ENCODE measurements around the gene CD1E.

DNA sequence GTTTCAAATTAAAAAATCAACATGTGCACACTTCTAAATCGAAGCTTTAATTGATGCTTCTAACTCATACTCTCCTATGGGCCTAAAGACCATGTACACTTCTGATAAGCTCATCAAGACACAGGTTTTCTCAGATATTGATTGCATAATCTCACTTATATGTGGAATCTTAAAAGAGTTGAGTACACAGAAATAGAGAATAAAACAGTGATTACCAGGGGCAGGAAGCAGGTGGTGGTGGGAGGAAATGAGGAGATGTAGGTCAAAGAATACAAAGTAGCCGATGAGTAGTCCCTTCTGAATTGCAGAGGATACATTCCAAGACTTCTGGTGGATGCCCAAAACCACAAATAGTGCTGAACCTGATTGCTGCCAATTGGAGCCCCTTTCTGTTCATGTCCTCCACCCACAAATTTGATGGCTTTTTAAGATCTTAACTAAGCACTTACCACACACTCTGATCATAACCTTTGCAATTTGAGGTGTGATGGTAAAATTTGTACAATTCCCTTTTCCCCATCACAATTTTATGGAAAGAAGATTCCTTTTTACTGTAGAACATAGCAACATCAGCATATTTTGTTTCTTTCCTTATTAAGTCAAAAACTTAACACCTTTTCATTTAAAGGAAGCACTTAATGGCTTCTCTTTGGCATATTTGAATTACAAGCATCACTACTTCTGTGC lies 19.0 kb upstream of the CD1E start:
- TF ChIP-seq POLR2A (IDR thresholded peaks at IDR 0.05; ENCODE audit: low read depth, low read length) (no peak), SMC3 (IDR thresholded peaks at IDR 0.05; ENCODE audit: low read depth, low read length) (no peak), RAD21 (IDR thresholded peaks at IDR 0.05; ENCODE audit: low read length) (no peak), CEBPB (IDR thresholded peaks at IDR 0.05; ENCODE audit: low read depth, low read length) (no peak), RCOR1 (IDR thresholded peaks at IDR 0.05; ENCODE audit: insufficient replicate concordance, low read length) (no peak), RFX5 (IDR thresholded peaks at IDR 0.05; ENCODE audit: low read depth, low read length) (no peak), BHLHE40 (IDR thresholded peaks at IDR 0.05; ENCODE audit: low read depth, low read length) (no peak), FOS (IDR thresholded peaks at IDR 0.05; ENCODE audit: low read depth, low read length) (no peak), MAFK (IDR thresholded peaks at IDR 0.05; ENCODE audit: low read depth, low read length) (no peak), CHD1 (IDR thresholded peaks at IDR 0.05; ENCODE audit: low read depth, low read length) (no peak), NFE2L2 (IDR thresholded peaks at IDR 0.05; ENCODE audit: low read depth, low read length) (no peak)
- TF ChIP-seq, protein P1, sequence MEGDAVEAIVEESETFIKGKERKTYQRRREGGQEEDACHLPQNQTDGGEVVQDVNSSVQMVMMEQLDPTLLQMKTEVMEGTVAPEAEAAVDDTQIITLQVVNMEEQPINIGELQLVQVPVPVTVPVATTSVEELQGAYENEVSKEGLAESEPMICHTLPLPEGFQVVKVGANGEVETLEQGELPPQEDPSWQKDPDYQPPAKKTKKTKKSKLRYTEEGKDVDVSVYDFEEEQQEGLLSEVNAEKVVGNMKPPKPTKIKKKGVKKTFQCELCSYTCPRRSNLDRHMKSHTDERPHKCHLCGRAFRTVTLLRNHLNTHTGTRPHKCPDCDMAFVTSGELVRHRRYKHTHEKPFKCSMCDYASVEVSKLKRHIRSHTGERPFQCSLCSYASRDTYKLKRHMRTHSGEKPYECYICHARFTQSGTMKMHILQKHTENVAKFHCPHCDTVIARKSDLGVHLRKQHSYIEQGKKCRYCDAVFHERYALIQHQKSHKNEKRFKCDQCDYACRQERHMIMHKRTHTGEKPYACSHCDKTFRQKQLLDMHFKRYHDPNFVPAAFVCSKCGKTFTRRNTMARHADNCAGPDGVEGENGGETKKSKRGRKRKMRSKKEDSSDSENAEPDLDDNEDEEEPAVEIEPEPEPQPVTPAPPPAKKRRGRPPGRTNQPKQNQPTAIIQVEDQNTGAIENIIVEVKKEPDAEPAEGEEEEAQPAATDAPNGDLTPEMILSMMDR (conservative IDR thresholded peaks at IDR 0.05; ENCODE audit: low read depth, low read length): no peak
- TF ChIP-seq, protein P2, sequence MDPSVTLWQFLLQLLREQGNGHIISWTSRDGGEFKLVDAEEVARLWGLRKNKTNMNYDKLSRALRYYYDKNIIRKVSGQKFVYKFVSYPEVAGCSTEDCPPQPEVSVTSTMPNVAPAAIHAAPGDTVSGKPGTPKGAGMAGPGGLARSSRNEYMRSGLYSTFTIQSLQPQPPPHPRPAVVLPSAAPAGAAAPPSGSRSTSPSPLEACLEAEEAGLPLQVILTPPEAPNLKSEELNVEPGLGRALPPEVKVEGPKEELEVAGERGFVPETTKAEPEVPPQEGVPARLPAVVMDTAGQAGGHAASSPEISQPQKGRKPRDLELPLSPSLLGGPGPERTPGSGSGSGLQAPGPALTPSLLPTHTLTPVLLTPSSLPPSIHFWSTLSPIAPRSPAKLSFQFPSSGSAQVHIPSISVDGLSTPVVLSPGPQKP (IDR thresholded peaks at IDR 0.05; ENCODE audit: borderline replicate concordance, low read depth, low read length): no peak
- TF ChIP-seq, protein P3, sequence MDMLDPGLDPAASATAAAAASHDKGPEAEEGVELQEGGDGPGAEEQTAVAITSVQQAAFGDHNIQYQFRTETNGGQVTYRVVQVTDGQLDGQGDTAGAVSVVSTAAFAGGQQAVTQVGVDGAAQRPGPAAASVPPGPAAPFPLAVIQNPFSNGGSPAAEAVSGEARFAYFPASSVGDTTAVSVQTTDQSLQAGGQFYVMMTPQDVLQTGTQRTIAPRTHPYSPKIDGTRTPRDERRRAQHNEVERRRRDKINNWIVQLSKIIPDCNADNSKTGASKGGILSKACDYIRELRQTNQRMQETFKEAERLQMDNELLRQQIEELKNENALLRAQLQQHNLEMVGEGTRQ (IDR thresholded peaks at IDR 0.05; ENCODE audit: low read depth, low read length): no peak

Measured in IMR-90 (cell line).